Heart left ventricle (tissue), 13 donors: Measurements from ENCODE around the gene BFSP2.
"Not testable (repeated sequence)": the region's sequence is repeated elsewhere in the genome, so short reads cannot be mapped to it uniquely, and the experiment has no call there.

Experiments used
- POLR2A ChIP-seq, 2 donors: fragments of 450-650 bp; IDR thresholded peaks; one replicate each; pipeline ENCODE4 v1.6.1; 2017; ENCODE audit warnings: antibody characterized with exemption in 2 of 2, mild to moderate bottlenecking in 2 of 2, moderate library complexity in 2 of 2
- TF ChIP-seq, protein P1 (sequence below), 12 donors: fragments of 200-600 bp; sonication (generic) in 4 of 12; IDR thresholded peaks; one replicate each; pipeline versions ENCODE4 v1.5.0 to v1.8.0; 2018 to 2022; ENCODE audit warnings: antibody characterized with exemption in 12 of 12, mild to moderate bottlenecking in 5 of 12
- donor health status: ischemic (EF 13 %, LVEDD 7.1; RV severe dilation, severe dysfunction).
- donor health status: DM: no; HTN: yes; CAD: no.
- donor health status: DM: no; HTN: no; CAD: no.
- donor health status: ischemic (EF 25% LVEDD 6.9; RV normal size, moderate dysfunction).
- donor health status: ischemic (EF 25% LVEDD 5.7; RV mildly dilated, moderate dysfunction).
- donor health status: ischemic (EF 35%, LVEDD 5.7; RV mildly dilated, moderate dysfunction).
- donor health status: nonischemic (EF 11% LVEDD 7.7; RV severe dilation, severe dysfunction).
- donor health status: DM: yes; HTN: yes; CAD: no.
- donor health status: PGD.
- donor health status: ischemic (EF 29% LVEDD 5.4; RV normal size, mild dysfunction).
- donor health status: nonischemic (EF 23%, LVEDD 6.1; RV moderate dilation, normal function).

DNA sequence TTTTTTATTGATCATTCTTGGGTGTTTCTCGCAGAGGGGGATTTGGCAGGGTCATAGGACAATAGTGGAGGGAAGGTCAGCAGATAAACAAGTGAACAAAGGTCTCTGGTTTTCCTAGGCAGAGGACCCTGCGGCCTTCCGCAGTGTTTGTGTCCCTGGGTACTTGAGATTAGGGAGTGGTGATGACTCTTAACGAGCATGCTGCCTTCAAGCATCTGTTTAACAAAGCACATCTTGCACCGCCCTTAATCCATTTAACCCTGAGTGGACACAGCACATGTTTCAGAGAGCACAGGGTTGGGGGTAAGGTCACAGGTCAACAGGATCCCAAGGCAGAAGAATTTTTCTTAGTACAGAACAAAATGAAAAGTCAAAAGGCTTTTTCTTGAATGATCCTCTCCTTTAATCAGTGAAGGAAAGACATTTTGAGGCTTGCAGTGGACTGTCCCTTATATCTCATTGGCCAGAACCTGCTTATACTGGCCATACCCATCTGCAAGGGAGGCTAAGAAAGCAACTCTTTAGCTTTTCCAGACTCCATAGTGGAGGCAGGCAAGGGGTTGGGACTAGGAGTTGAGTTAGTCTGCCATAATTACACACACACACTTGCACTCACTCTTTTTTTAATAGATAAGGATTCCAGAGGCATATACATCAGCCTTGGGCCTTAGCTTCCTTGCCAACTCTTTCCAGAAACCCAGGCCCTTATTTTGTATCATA is 73.8 kb downstream of the BFSP2 start:
- not testable (repeated sequence) for TF ChIP-seq POLR2A (IDR thresholded peaks at IDR 0.05)
- TF ChIP-seq, protein P1, sequence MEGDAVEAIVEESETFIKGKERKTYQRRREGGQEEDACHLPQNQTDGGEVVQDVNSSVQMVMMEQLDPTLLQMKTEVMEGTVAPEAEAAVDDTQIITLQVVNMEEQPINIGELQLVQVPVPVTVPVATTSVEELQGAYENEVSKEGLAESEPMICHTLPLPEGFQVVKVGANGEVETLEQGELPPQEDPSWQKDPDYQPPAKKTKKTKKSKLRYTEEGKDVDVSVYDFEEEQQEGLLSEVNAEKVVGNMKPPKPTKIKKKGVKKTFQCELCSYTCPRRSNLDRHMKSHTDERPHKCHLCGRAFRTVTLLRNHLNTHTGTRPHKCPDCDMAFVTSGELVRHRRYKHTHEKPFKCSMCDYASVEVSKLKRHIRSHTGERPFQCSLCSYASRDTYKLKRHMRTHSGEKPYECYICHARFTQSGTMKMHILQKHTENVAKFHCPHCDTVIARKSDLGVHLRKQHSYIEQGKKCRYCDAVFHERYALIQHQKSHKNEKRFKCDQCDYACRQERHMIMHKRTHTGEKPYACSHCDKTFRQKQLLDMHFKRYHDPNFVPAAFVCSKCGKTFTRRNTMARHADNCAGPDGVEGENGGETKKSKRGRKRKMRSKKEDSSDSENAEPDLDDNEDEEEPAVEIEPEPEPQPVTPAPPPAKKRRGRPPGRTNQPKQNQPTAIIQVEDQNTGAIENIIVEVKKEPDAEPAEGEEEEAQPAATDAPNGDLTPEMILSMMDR (IDR thresholded peaks at IDR 0.05), result not testable (repeated sequence)
